NOMO-1 treated with DMSO at 0.1 percent for 48 hours (cell line): Measurements from ENCODE around the gene GAREM1.
"Not testable (repeated sequence)": the region's sequence is repeated elsewhere in the genome, so short reads cannot be mapped to it uniquely, and the experiment has no call there.

ENCODE experiments used
- DNase-seq: peaks from one replicate; lab custom pipeline; 2025; ENCODE audit not compliant: unreplicated experiment; lab: John Stamatoyannopoulos, UW

GAREM1 gene

GRCh38 chr18:32470714-32471633 is at the start of gene GAREM1:
TSS of gene GAREM1 (minus strand) at chr18:32470882. CDS start at chr18:32470428, 454 bp downstream.
- peak; percentile 93 for DNase-seq

GRCh38 chr18:32511147-32511546 is 40.5 kb upstream of the GAREM1 start:
- no peak for DNase-seq

- no peak for DNase-seq
These were observed 38.4 kb upstream of the GAREM1 start for GRCh38 chr18:32509111-32509510.

- DNase-seq, result no peak
These were observed 36.4 kb upstream of the GAREM1 start for GRCh38 chr18:32507093-32507492.

- no peak for DNase-seq
These were observed 31.3 kb upstream of the GAREM1 start for GRCh38 chr18:32502014-32502413.

GRCh38 chr18:32501242-32501641 is 30.6 kb upstream of the GAREM1 start:
- not testable (repeated sequence) for DNase-seq

- no peak for DNase-seq
These were observed 12.3 kb upstream of the GAREM1 start for GRCh38 chr18:32483002-32483401.

- no peak for DNase-seq
These were observed 11.4 kb upstream of the GAREM1 start for GRCh38 chr18:32482117-32482516.

- DNase-seq, result no peak
These were observed 9.9 kb upstream of the GAREM1 start for GRCh38 chr18:32480581-32480980.

GRCh38 chr18:32478807-32479206 is 8.1 kb upstream of the GAREM1 start:
- no peak for DNase-seq

- DNase-seq, result no peak
These were observed 7.6 kb upstream of the GAREM1 start for GRCh38 chr18:32478317-32478716.

- DNase-seq, result no peak
These were observed 5.4 kb upstream of the GAREM1 start for GRCh38 chr18:32476106-32476505.

GRCh38 chr18:32475069-32475468 is 4.4 kb upstream of the GAREM1 start:
- DNase-seq, result not testable (repeated sequence)

- no peak for DNase-seq
These were observed 2.6 kb upstream of the GAREM1 start for GRCh38 chr18:32473325-32473724.

GRCh38 chr18:32472841-32473240 is 2.2 kb upstream of the GAREM1 start:
- DNase-seq, result no peak

- DNase-seq, result no peak
These were observed 295 bp downstream of the GAREM1 start for GRCh38 chr18:32470460-32470713.

- DNase-seq, result peak; percentile 3
These were observed 807 bp downstream of the GAREM1 start for GRCh38 chr18:32469691-32470459.

GRCh38 chr18:32469190-32469651 is 1.5 kb downstream of the GAREM1 start:
- peak; percentile 36 for DNase-seq

GRCh38 chr18:32468147-32468845 is 2.4 kb downstream of the GAREM1 start:
- no peak for DNase-seq

- no peak for DNase-seq
These were observed 8.9 kb downstream of the GAREM1 start for GRCh38 chr18:32461709-32462272.

GRCh38 chr18:32460171-32460731 is 10.4 kb downstream of the GAREM1 start:
- DNase-seq, result no peak
